ENCODE results near the gene BPIFB3.

The BPIFB3 gene

DNA sequence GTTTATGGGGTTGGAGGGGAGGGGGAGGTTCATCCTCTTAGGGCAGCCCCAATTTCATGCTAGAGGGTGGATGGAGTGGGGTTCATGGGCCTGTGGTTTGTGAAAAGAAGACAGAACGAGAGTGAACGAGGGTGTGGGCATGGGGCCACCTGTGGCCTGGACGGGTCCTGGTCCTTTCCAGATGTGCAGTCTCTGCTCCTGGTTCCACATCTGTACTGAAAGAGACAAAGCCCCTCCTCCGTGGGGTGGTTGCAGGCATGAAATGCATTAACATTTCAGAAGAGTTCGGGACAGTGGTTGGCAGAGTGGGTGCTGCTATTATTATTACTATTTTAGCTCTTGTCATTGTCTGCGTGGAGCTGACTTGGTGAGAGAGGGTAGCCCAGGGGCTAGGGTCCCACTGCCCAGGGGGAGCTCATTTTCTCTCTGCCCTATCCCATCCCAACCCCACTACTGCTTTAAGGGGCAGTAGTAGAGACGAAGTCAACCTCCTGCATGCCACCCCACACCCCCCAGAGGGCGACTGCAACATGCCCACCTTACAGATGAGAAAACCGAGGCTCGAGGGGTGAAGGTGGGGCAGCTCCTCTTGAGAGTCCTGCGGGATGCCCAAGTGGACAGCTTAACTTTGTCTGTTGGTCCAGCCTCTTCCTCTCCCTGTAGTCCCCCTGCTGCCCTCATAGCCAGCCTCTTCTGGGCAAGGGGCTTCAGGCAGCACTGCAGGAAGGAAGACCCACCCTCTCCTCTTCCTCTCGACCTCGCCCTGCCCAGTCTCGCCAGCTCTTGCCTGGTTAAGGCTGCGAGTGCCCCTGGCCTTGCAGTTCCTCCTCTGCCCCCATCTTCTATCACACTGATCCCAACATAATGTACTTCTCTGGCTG, 37.8 kb upstream of the BPIFB3 start:
- DNase-seq: no peak

DNA sequence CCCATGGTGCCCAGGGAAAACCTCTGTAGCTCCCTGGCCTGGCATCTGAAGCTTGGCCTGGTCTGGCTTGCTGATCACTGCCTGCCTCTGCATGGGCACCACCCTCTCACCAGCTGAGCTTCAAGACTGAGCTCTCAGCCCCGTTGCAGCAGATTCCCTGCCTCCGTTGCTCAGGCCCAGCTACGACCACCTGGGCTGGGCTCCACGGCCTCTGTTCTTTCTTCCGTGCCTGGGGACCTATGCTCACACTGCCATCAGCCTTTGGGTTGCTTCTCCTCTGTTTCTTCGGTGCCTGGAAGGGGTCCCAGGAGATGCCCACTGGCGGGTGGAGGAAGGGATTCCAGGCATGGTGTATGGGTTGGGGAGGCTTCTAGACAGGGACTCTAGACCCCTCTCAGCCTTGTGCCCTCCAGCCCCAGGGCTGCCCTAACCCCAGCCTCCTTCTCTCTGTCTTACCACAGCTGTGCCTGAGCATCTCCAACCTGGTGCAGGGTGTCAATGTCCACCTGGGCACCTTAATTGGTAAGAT, 37.1 kb upstream of the BPIFB3 start:
- DNase-seq: no peak

DNA sequence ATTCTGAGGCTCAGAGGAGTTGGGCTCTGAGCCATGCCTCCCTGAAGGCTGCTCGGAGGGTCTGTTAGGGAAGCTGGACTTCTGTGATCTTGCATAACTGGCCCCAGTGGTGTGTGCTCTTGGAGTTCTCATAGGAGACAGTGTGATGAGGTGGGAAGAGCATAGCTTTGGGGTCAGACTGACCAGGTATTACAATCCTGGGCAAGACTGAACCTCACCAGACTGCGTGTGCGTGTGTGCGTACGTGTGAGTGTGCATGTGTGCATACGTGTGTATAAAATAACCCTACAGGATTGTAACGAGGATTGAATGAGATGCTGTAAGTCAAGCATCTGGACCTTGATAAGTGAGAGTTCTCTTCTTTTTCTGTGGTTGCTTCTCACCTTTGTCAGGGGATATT, 36.2 kb upstream of the BPIFB3 start:
- no peak for DNase-seq

DNA sequence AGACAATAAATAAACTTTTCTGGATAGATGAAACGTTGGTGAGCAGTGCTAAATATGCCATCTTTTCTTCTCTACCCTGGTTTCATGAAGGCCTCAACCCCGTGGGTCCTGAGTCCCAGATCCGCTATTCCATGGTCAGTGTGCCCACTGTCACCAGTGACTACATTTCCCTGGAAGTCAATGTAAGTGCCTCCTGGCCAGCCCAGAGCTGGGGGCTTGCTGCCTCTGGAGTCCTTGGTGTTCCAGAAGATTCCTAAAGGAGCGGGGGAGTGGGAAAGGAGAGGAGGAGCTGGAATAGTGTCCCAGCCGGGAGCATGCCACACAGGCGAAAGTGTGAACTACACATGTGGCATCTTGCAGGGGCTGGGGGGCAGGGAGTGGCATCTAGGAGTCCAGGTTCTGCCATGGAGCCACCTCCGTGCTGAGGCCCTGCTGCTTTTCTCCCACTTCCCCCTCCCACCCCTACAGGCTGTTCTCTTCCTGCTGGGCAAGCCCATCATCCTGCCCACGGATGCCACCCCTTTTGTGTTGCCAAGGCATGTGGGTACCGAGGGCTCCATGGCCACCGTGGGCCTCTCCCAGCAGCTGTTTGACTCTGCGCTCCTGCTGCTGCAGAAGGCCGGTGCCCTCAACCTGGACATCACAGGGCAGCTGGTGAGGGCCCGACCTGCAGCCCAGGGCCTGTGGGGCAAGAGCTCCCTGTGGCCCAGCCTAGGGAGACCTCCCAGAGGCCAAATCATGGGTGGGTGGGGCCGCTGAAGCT, 35.4 kb upstream of the BPIFB3 start:
- no peak for DNase-seq

DNA sequence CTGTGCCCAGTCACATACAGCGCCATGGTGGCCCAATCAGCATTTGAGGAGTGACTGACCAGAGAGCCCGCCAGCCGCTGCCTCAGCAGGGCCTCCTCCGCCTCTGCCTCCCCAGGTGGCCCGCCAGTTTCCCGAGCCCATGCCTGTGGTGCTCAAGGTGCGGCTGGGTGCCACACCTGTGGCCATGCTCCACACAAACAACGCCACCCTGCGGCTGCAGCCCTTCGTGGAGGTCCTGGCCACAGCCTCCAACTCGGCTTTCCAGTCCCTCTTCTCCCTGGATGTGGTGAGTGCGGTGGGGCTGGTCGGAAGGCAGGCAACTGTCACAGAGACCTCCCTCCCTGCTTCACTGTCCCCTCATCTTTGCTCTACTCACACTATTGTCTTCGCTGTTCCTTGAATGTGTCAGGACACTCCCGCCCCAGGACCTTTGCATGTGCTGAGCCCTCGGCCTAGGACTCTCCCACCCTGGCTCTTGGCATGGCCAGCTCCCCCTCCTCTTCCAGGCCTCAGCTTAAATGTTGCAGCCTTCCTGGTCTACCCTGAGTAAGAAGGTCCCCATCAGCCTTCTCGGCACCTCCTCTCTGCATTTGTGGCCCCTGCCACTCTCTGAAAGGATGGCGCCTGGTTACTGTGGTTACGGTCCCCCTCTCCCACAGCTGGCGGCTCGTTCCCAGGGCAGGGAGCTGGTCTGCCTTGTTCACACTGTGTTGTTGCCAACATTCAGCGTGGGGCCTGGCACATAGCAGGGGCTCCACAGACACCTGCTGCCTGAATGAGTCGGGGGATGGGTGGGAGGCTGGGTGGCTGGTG, 34.0 kb upstream of the BPIFB3 start:
- no peak for DNase-seq

DNA sequence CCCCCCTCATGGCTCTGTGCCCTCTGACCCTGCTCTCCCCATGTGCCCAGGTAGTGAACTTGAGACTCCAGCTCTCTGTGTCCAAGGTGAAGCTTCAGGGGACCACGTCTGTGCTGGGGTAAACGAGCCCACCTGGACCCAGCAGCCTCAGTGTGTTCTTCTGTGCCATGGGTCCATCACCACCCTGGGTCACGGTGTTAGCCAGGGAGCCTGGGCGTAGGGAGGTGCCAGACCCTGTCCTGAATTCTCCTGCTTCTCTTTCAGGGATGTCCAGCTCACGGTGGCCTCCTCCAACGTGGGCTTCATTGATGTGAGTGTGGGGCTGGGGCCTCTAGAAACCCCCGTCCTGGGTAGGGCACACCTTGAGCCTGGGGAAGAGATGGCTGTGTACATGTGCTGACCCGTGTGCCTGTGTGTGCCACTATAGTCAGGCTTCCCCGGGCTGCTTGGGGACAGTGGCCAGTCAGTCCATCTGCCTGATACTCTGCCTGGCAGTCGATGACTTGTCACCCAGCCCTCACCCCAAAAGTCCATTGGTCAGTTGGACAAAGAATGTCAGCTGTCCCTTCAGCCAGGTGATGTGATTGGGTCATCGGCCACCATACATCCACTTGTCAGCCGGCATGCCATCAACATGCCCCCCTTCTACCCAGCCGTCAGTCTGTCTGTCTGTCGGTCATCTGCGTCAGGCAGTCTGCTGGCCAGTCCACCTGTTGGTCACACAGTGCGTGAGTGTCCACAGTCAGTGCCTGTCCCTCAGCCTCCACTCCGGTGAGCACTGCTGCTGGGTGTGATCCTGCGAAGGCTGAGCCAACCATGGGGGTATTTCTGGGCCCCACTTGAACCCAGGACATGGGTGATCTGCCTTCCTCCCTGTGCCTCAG, 33.2 kb upstream of the BPIFB3 start:
- no peak for DNase-seq

DNA sequence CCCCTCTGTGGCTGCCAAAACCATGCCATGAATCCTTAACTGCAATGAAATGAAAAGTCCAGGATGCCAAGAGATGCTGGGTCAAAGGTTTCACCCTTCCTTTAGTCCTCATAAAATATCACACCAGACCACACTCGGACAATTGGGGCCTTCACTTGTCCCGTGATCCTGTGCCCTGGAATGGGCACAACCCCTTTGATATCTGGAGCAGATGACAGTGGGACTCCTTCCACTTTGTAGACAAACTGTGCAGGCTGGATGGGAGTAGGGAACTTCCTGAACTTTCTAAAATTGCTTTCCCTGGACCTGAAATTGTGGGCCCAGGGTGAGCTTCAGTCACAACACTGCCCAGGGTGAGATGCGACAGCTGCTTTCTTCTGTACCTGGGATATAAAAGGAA, 31.8 kb upstream of the BPIFB3 start:
- no peak for DNase-seq

DNA sequence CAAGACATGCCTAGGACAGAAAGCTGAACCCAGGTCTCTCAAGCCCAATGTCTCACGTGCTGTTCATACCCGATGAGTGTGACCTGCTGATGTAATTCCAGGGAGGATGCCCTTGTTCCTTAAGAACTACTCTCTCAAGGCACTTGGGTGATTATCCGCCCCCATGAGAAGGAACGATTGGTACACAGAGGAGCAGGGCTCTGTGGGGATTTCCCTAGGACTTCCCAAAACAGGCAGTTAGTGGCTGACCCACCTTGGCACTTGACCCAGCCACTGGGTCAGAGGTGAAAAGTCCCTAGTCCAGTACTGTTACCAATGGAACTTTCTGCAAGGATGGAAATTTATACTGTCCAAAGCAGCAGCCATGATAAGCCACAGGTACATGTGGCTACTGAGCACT, 31.4 kb upstream of the BPIFB3 start:
- DNase-seq: no peak

DNA sequence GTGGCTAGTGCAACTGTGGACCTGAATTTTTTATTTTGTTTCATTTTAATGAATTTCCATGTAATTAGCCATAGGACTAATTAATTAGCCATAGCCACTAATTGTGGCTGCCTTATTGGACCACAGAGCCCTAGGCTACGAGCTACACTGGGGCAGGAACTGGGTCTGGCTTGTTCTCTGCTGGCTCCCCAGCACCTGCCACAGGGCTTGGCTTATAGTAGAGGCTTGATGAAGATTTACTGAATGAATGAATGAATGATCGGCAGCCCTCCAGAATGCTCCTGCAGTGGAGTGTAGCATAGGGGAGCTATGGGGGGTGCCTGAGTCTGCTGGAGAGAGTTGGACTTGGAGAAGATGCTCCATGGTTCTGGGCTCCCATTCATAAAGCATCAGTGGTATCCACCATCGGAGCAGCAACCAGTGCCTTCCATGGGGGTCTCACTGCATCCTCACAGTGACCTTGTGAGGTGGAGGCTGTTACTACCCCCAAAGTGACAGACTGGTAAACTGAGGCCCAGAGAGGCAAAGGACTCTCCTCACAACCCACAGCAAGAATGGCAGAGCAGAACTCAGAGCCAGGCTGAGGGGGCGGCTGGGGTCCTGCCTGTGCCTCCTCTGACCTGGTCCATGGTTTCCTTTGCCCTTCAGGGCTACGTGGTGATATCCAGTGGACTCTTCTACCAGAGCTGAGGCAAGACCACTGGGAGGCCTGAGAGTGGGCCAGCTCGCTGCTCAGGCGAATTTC, 30.8 kb upstream of the BPIFB3 start:
- DNase-seq: no peak

DNA sequence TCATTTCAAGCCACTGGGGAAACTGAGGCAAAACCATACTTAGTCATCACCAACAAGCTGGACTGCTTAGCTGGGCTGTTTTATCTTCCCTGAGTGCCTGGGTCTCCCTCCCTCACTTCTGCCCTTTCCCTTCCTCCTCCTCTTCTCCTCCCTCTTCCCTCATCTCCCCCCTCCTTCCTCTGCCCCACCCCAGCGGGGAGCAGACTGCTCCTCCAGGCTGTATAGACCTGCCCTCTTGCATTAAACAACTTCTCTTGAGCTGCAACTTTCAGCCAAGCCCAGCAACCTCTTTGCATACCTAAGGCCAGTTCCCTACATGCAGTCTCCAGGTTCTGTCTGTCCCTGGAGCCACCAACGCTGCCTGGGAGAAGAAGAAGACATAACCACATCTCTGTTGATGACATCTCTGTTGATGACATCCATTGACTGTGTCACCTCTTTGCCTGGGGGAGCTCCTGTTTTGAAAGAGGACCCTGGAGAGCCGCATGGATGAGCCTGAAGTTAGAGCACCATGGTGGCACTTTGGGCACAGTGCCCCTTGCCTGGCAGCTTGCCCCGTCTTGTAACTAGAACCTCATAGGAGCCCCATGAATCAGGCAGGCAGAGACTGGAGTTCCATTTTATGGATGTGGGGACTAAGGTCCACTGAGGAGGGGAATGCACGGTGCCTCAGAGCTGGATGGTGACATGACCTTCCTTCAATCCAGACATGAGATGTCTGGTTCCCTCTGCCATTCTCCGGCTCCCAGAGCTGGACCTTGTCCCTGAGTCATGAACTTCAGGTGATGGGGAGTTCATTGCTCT, 30.1 kb upstream of the BPIFB3 start:
- no peak for DNase-seq

DNA sequence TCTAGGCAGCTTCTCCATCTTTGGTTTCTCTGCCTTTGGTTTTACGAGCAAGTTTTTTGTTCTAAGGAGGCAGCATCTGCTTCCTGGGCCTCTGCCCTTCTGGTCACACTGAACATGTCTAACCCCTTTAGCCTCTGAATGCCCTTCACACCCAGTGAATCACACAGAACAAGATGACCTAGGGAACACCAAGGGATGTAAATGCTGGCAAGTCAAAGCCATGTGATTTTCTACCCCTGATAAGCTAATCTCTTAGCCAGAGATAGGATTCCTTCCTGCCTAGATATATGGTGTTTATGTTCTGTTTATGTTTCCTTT, 29.5 kb upstream of the BPIFB3 start:
- DNase-seq: no peak

DNA sequence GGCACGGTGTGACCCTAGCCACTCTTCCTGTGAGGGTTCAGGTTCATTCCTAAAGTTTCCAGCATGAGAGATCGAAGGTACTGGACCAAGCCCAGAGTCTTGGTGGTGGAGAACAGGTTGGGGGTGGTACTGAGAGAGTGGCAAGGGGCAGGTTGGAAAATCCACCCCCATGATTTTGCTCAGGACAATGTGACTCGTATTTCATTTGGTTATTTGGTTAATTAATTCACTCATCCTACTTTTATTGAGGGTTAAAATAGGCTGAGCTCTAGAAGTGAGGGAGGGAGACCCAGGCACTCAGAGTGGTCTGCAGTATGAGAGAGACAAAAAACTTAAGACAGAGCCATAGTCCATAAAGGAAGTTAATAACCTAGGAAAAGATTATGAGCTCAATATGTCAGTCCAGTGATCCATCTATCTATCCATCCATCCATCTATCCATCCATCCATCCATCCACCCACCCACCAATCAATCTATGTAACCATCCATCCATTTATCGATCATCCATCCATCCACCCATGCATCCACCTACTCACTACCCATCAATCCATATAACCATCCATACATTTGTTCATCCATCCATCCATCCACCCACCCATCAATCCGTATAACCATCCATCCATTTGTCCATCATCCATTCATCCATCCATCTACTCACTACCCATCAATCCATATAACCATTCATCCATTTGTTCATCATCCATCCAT, 28.9 kb upstream of the BPIFB3 start:
- DNase-seq: no peak

DNA sequence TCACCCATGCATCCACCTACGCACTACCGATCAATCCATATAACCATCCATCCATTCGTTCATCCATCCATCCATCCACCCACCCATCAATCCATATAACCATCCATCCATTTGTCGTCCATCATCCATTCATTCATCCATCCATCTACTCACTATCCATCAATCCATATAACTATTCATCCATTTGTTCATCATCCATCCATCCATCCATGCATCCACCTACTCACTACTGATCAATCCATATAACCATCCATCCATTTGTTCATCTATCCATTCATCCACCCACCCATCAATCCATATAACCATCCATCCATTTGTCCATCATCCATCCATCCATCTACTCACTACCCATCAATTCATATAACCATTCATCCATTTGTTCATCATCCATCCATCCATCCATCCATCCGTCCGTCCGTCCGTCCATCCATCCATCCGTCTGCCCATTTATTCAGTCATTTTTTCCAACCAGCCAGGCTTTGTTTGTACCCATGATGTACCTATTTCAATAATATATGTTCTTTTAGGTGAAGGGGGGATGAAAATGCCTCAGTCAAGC, 28.3 kb upstream of the BPIFB3 start:
- no peak for DNase-seq

DNA sequence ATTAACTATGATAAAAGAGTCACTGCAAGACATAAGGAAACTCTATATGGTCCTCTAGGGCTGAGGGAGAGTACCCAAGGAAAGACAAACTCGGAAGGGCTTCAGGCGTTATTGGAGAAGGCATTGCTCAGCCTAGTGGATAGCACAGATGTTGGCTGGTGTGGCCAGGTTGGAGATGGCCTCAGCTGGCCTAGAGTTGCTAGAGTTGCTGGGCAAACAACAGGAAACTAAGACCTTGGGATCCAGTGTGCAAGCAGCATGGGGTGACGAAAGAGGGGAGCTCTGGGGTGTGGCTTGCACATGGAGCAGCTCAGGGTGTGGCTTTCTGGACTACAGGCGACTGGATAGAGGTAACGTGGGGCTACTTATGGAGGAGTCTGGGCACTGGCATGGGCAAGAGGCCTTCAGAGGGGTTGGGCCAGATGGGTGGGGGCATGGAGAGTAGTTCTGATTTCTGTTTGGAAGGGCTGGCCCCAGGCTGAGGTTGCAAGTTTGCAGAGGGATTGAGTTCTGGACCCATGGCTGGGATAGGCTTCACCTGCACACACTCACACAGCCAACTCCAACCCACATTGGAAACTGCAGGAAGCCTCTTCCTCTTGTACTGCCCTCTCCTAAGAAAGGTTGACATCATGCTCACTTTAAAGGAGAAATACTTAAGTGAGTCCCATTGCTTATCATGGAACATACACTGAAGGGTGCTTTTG, 27.5 kb upstream of the BPIFB3 start:
- DNase-seq: no peak

DNA sequence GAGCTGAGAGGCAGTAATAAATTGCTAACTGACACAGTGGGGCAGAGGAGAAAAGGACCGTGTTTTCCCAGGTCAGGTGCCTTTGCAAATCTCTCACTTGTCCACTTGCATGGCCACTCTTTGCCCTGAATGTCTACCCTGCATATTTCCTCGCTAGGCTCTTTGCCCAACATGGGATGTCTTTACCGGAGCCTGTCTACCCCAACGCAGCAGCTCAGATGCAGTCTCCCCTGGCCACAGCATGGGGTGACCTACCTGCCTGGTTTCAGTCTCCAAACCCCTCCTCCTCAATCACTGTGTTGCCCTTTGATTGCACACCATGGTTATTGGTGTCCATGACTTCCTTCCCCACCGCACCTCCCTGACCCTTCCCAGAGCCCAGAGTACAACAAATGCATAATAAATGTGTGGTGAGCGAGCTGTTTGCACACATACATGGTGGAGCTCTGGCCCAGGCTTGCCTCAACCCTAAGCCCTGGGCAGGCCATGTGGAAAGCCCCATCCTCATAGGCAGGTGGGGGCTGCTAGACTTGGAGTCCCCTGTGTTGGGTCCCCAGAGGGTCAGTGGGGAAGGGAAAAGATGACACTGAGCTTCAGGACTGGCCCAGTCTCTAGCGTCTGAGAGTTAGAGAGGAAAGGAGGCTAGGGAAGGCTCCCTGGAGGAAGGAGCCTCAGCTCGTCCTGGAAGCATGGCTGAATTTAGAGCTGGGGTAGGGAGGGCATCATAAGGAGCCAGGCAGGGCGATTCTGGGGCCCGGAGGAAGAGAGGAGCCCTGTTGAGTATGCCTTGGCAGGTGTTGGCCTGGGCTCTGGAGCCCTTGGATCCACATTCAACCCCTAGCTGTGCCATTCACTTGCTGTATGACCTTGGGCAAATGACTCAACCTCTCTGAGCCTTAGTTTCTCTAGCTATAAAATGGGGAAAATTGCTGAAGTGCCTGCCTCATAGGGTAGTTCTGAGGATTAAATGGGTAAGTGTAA, 26.6 kb upstream of the BPIFB3 start:
- no peak for DNase-seq

DNA sequence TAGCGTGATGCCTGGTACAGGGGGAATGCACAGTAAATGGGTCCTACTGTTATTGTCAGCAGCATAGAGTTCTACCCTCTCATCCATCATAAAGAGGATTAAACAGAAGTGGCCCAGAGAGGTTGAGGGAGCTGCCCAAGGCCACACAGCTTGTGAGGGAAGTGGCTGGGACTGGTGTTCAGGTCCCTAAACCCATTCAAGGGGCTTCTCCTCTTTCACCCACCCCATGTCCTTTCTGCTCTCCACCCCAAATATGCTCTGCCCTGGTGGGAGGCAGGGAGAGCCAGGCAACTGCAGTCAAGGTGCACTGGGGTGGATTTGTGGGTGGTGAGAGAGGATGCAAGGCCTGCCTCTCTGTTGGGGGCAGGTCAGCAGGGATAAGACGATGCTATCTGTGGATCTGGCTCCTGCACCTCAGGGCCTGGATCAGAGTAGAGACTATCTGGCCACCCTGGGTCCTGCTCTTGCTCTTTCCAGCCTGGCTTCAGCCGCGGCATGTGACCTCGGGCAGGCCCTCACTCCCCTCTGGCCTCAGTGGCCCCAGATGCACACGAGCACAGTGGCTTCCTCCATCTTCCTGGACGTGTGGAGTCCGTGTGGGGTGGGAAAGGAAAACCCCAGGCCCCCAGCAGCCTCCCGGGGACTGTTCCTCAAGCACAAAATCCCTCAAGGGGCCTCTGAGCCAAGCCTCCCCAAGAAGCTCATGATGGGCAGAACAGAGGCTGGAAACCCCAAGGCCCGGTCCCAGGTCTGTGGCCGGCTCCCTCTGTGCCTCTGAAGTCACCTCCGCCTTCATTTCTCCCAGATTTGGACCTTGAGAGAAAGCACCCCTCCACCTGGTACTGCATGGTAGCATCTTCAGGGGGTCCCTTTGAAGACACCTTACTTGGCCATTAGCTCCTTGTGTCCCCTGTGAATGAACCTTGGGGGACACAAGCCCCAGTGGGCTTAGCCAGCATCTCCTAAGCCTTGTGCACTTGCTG, 25.6 kb upstream of the BPIFB3 start:
- DNase-seq: no peak
